Activated naive CD8-positive, alpha-beta T cell treated with anti-CD3 and anti-CD28 coated beads, Interleukin-2, amount 10 ng/mL, durations not matched to agents 7 days and 5 days (primary cell): Measurements from ENCODE around the gene UBE2L5. TPM values are rescaled to one million over a fixed set of nuclear protein-coding genes. Genes with fewer than 3 reads are reported as not detected.

Source experiments
- ATAC-seq: fragments of 150-1000 bp; cut with Tn5 transposase; one replicate; pipeline ENCODE4 v1.10.0; 2021; ENCODE audit warnings: low read depth, moderate library complexity
- POLR2A ChIA-PET: fragments of 350-600 bp; sonication (Branson Sonifier 250); formaldehyde crosslinking; loops from one replicate; lab custom pipeline; 2021; ENCODE audit warnings: antibody characterized with exemption; lab: Charles Lee
- DNase-seq: peaks from one replicate; pipeline ENCODE4 v3.0.0; 2021
- H3K27ac Mint-ChIP-seq: one replicate; pipeline ENCODE4 v1.8.0; 2022; ENCODE audit warnings: mild to moderate bottlenecking, mixed read lengths
- H3K27me3 Mint-ChIP-seq: one replicate; pipeline ENCODE4 v1.8.0; 2022; ENCODE audit warnings: mild to moderate bottlenecking, moderate library complexity, mixed read lengths
- H3K36me3 Mint-ChIP-seq: one replicate; pipeline ENCODE4 v1.8.0; 2021; ENCODE audit warnings: mild to moderate bottlenecking, mixed read lengths
- H3K4me1 Mint-ChIP-seq: one replicate; pipeline ENCODE4 v1.8.0; 2021; ENCODE audit warnings: mixed read lengths
- H3K4me3 Mint-ChIP-seq: one replicate; pipeline ENCODE4 v1.8.0; 2022; ENCODE audit warnings: mild to moderate bottlenecking, moderate library complexity, mixed read lengths
- H3K9me3 Mint-ChIP-seq: one replicate; pipeline ENCODE4 v1.8.0; 2021; ENCODE audit warnings: mixed read lengths
- total RNA-seq, 2 experiments: library from RNA; stranded (reverse); gene quantifications; one replicate each; pipeline ENCODE4 v1.2.3, GENCODE V29; 2021

The UBE2L5 gene
- total RNA-seq, 2 experiments from 2014 or later: not detected

GRCh38 chr13:30394751-30395191 is 27.5 kb upstream of the UBE2L5 start:
- DNase-seq (no peak), ATAC-seq (peak; percentile 81)
- H3K27me3 Mint-ChIP-seq: no peaks in the 10 kb centered on the region
- H3K4me1 Mint-ChIP-seq: peaks cover 31% of the 10 kb centered on the region
- peak overlapping the region; percentile 99 for H3K27ac Mint-ChIP-seq
- H3K9me3 Mint-ChIP-seq: no peaks in the 10 kb centered on the region
- POLR2A ChIA-PET: interaction anchor here (0.7 to 5.6 kb wide), 20 partner anchors 10 to 246 kb away, joined by 3 to 39 read pairs (median 4); partner anchors contain the start of genes HMGB1, KATNAL1, UBE2L5 and USPL1
- H3K36me3 Mint-ChIP-seq: peaks cover 2% of the 10 kb centered on the region
- peak overlapping the region; percentile 88 for H3K4me3 Mint-ChIP-seq

DNA sequence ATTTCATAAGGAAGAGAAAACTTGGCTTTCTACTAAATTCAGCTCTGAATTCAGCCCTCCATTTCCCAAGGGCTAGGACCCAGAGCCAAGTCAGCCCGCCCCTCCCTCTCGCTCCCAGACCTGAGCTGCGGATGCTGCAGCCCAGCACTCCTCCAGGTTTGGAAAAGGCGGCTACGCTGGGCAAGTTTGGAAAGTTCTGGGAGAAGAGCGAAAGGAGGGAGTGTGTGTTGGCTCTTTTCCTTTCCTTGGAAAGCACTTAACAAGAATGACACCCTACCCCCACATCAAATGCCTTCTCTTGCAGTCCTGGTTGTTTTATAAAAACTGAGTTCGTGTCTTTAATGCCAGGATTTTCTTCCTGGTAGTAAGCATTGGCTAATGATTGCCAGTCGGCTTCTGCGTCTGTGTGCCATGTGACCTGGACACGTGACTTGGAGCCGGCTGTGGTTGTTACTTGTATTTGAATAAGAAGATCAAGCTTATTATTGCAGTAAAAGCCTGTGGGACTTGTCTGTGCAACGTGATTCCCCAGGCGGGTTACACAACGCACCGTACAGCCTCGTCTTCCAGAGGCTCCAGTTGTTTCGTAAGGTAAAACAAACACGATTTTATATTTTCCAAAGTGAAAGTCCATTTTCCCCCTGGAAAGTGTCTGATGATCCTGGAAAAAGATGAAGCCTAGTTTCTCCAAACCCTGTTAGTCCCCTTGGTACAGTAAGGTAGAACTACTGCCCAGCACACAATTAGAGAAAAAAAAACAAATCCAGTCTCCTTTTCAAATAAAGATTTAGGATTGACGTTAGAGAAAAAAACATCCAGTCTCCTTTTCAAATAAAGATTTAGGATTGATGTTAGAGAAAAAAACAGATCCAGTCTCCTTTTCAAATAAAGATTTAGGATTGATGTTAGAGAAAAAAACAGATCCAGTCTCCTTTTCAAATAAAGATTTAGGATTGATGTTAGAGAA is 26.8 kb upstream of the UBE2L5 start:
- peak; percentile 58 for DNase-seq
- peak; percentile 68 for ATAC-seq
- Mint-ChIP-seq H3K4me3 (peak overlapping the region; percentile 88), H3K27me3 (no peaks in the 10 kb centered on the region), H3K9me3 (no peaks in the 10 kb centered on the region), H3K4me1 (peaks cover 29% of the 10 kb centered on the region), H3K27ac (peak overlapping the region; percentile 99), H3K36me3 (peaks cover 2% of the 10 kb centered on the region)
- POLR2A ChIA-PET: interaction anchor here (1.0 to 5.6 kb wide), 17 partner anchors 10 to 223 kb away, joined by 3 to 39 read pairs (median 4); partner anchors contain the start of genes HMGB1, KATNAL1 and UBE2L5

GRCh38 chr13:30396434-30397075 is 25.7 kb upstream of the UBE2L5 start:
- POLR2A ChIA-PET: interaction anchor here (1.3 to 5.6 kb wide), 7 partner anchors 11 to 222 kb away, joined by 3 to 39 read pairs (median 10); partner anchors contain the start of genes HMGB1 and UBE2L5
- ATAC-seq (no peak), DNase-seq (no peak)
- Mint-ChIP-seq H3K9me3 (no peaks in the 10 kb centered on the region), H3K27me3 (no peaks in the 10 kb centered on the region), H3K36me3 (peaks cover 2% of the 10 kb centered on the region), H3K4me1 (peaks cover 28% of the 10 kb centered on the region), H3K27ac (no peak overlapping the region), H3K4me3 (no peak overlapping the region)

DNA sequence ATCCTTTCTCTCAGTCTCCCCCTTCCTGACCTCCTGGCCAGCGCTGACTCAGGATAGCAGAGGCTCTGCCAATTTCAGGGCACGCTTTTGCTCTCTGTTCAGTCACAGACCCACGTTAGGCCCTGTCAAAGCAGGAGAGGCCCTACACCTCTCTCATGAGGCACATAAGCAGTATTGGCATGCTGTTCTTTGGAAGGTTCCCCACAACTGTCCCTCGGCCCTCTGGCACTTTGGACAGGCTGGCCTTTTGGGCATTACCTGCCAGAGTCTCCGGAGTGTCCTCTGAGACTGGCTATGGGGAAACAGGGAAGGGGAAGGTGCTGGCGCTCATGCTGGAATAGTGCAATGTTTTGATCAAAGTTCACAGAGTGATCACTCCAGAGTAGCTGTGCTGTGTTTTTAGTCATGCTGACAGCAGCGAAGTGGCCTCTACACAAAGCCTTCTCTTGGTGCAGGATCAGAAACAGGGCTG is 23.7 kb upstream of the UBE2L5 start:
- H3K4me1 Mint-ChIP-seq: peaks cover 22% of the 10 kb centered on the region
- POLR2A ChIA-PET: no interaction called here
- peak overlapping the region; percentile 30 for H3K27ac Mint-ChIP-seq
- peaks cover 2% of the 10 kb centered on the region for H3K36me3 Mint-ChIP-seq
- ATAC-seq (no peak), DNase-seq (no peak)
- H3K9me3 Mint-ChIP-seq: no peaks in the 10 kb centered on the region
- H3K4me3 Mint-ChIP-seq: no peak overlapping the region
- peaks cover 2% of the 10 kb centered on the region for H3K27me3 Mint-ChIP-seq

- Mint-ChIP-seq H3K9me3 (no peaks in the 10 kb centered on the region), H3K4me3 (no peak overlapping the region), H3K27me3 (peaks cover 2% of the 10 kb centered on the region), H3K27ac (no peak overlapping the region), H3K36me3 (peaks cover 2% of the 10 kb centered on the region), H3K4me1 (peaks cover 13% of the 10 kb centered on the region)
- POLR2A ChIA-PET: no interaction called here
- DNase-seq (no peak), ATAC-seq (no peak)
These were observed 21.9 kb upstream of the UBE2L5 start for GRCh38 chr13:30400376-30400775.

GRCh38 chr13:30401347-30401746 is 20.9 kb upstream of the UBE2L5 start:
- ATAC-seq: no peak
- no peak overlapping the region for H3K27ac Mint-ChIP-seq
- no peaks in the 10 kb centered on the region for H3K9me3 Mint-ChIP-seq
- peaks cover 2% of the 10 kb centered on the region for H3K36me3 Mint-ChIP-seq
- POLR2A ChIA-PET: no interaction called here
- no peak for DNase-seq
- peaks cover 6% of the 10 kb centered on the region for H3K27me3 Mint-ChIP-seq
- H3K4me1 Mint-ChIP-seq: peaks cover 6% of the 10 kb centered on the region
- H3K4me3 Mint-ChIP-seq: no peak overlapping the region

- DNase-seq (no peak), ATAC-seq (no peak)
- Mint-ChIP-seq H3K9me3 (no peaks in the 10 kb centered on the region), H3K27me3 (peaks cover 9% of the 10 kb centered on the region), H3K4me1 (peaks cover 5% of the 10 kb centered on the region), H3K4me3 (no peak overlapping the region), H3K27ac (no peak overlapping the region), H3K36me3 (peaks cover 2% of the 10 kb centered on the region)
- POLR2A ChIA-PET: no interaction called here
These were observed 18.8 kb upstream of the UBE2L5 start for GRCh38 chr13:30403456-30403855.

- ATAC-seq: no peak
- no peaks in the 10 kb centered on the region for H3K9me3 Mint-ChIP-seq
- no peak overlapping the region for H3K27ac Mint-ChIP-seq
- POLR2A ChIA-PET: interaction anchor here (0.7 kb wide), 1 partner anchor 15 kb away, joined by 3 read pairs; no protein-coding TSS in a partner anchor
- H3K4me3 Mint-ChIP-seq: no peak overlapping the region
- DNase-seq: no peak
- H3K4me1 Mint-ChIP-seq: peaks cover 8% of the 10 kb centered on the region
- peaks cover 2% of the 10 kb centered on the region for H3K36me3 Mint-ChIP-seq
- peaks cover 9% of the 10 kb centered on the region for H3K27me3 Mint-ChIP-seq
These were observed 18.1 kb upstream of the UBE2L5 start for GRCh38 chr13:30404207-30404606.

GRCh38 chr13:30406779-30407416 is 15.4 kb upstream of the UBE2L5 start:
- H3K9me3 Mint-ChIP-seq: no peaks in the 10 kb centered on the region
- ATAC-seq (no peak), DNase-seq (no peak)
- H3K4me1 Mint-ChIP-seq: peaks cover 12% of the 10 kb centered on the region
- H3K27ac Mint-ChIP-seq: no peak overlapping the region
- no peaks in the 10 kb centered on the region for H3K36me3 Mint-ChIP-seq
- POLR2A ChIA-PET: interaction anchor here (2.0 to 2.1 kb wide), 2 partner anchors 12 to 30 kb away, joined by 5 to 8 read pairs; no protein-coding TSS in a partner anchor
- H3K4me3 Mint-ChIP-seq: no peak overlapping the region
- H3K27me3 Mint-ChIP-seq: peaks cover 12% of the 10 kb centered on the region

DNA sequence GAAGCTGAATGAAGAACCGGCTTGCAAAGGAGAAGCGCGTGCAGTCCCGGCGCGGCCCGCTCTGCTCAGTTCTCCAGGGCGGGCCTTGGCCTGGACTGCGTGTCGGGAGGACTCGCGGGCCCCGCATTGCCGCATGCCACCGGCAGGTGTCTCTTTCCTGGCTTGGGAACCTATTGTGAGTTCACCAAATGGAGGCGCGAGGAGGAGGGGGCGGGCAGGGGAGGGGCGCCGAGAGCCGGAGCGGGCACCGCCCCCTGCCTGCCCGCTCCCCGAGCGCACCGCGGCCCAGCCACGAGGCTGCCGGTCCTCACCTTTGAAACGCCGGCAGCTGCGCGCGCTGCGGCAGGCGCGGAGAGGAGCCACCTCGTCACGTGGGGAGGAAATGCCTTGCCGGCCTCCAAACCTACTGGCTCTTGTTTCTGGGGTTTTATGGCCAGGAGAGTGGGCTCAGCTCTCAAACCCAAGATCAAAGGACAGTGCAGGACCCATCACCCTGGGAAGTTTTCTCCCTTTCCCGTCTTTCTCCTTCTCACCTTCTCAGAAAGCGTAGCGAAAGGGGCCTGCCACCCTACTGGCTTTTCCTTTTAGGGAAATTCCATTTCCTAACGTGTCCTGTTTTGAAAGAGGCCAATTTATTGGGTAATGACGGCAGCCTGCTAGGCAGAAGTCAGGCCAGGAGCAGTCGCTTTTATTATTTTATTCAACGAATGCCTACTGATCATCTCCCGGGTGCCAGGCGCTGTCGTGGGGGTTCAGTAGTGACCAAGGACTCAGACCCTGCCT is 13.8 kb upstream of the UBE2L5 start:
- ATAC-seq (peak; percentile 94), DNase-seq (peak; percentile 88)
- POLR2A ChIA-PET: interaction anchor here (1.0 to 1.5 kb wide), 4 partner anchors 11 to 163 kb away, joined by 3 to 5 read pairs (median 4); partner anchors contain the start of gene HMGB1
- H3K4me1 Mint-ChIP-seq: peaks cover 16% of the 10 kb centered on the region
- H3K4me3 Mint-ChIP-seq: peak overlapping the region; percentile 81
- no peaks in the 10 kb centered on the region for H3K9me3 Mint-ChIP-seq
- H3K27ac Mint-ChIP-seq: peak overlapping the region; percentile 72
- peaks cover 10% of the 10 kb centered on the region for H3K27me3 Mint-ChIP-seq
- H3K36me3 Mint-ChIP-seq: no peaks in the 10 kb centered on the region

DNA sequence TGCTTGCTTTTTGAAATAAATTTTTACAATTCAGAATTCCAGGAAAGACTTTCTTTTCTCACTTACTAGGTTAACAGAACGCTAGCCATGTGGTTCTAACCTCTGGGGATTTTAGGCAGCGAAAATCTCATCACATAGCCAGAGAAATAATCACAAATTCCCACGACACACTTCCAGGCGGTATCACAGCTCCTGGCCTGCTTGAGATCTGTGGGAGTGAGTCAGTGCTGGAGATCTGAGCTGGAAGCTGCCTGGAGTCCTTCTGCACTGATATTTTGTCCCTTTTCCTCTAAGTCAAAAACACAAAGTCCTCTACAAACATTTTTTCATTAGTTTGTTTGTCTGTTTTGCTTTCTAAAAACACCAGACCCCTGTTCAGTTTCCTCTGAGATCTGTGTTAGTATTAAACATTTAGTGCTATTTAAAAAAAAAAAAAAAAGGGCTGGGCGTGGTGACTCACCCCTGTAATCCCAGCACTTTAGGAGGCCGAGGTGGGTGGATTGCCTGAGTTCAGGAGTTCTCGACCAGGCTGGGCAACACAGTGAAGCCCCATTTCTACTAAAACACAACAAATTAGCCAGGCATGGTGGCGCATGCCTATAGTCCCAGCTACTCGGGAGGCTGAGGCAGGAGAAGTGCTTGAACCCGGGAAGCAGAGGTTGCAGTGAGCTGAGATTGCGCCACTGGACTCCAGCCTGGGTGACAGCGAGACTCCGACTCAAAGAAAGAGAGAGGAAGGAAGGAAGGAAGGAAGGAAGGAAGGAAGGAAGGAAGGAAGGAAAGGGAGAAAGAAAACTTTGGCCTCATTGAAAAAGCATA is 12.2 kb upstream of the UBE2L5 start:
- Mint-ChIP-seq H3K4me1 (peaks cover 16% of the 10 kb centered on the region), H3K27me3 (peaks cover 10% of the 10 kb centered on the region), H3K27ac (no peak overlapping the region), H3K9me3 (no peaks in the 10 kb centered on the region), H3K4me3 (no peak overlapping the region), H3K36me3 (no peaks in the 10 kb centered on the region)
- POLR2A ChIA-PET: no interaction called here
- ATAC-seq (no peak), DNase-seq (no peak)
